GM06990 (cell line): ENCODE measurements around the gene NCAPH2.

Experiments
- DNase-seq: peaks from one replicate; pipeline ENCODE4 v3.0.0-alpha.2; 2011; ENCODE audit not compliant: insufficient read length; ENCODE audit errors: extremely low read depth
- H3K27me3 ChIP-seq: replicated peaks from 2 replicates; pipeline ENCODE4 v1.6.0; 2011; ENCODE audit warnings: low read length; ENCODE audit not compliant: control insufficient read depth, insufficient read depth
- H3K36me3 ChIP-seq: 2 replicates; pipeline ENCODE4 v1.5.1; 2011; ENCODE audit warnings: low read length; ENCODE audit not compliant: control insufficient read depth, insufficient read depth
- H3K4me3 ChIP-seq: replicated peaks from 2 replicates; pipeline ENCODE4 v1.5.1; 2011; ENCODE audit warnings: low read depth, mild to moderate bottlenecking, control low read depth, low read length
- TF ChIP-seq, protein P1 (sequence below): IDR thresholded peaks from 2 replicates; pipeline ENCODE4 v1.5.1; 2011; ENCODE audit warnings: low read length, control low read depth, mild to moderate bottlenecking, inconsistent platforms; ENCODE audit not compliant: insufficient read depth, poor library complexity, severe bottlenecking

Gene NCAPH2

DNA sequence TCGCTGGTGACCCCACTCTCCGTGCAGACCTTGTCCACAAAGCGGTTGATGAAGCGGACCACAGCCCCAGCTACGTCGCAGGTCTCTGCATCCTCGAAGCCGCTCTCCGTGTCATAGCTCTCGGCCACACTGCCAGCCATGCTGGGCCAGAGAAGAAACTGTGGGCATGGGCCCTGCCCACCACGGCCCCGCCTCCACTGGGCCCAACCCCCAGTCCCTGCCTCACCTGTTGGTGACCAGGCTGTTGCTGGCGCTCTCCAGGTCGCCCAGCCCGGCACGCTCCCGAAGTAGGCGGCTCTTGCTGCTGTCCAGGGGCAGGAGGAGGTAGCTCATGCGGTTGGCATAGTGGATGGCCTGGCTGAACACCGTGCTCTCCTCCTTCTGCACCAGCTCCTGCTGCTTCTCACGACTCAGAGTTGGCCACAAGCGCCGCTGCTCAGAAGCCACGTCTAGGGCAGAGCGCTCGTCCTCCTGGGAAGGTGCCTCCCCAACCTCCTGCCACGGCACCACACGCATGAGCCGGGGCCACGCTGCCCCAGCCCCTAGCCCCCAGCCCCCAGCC, 46.0 kb upstream of the NCAPH2 start:
- H3K36me3 ChIP-seq, result peaks cover 71% of the 10 kb centered on the region
- no peak for DNase-seq
- TF ChIP-seq, protein P1, sequence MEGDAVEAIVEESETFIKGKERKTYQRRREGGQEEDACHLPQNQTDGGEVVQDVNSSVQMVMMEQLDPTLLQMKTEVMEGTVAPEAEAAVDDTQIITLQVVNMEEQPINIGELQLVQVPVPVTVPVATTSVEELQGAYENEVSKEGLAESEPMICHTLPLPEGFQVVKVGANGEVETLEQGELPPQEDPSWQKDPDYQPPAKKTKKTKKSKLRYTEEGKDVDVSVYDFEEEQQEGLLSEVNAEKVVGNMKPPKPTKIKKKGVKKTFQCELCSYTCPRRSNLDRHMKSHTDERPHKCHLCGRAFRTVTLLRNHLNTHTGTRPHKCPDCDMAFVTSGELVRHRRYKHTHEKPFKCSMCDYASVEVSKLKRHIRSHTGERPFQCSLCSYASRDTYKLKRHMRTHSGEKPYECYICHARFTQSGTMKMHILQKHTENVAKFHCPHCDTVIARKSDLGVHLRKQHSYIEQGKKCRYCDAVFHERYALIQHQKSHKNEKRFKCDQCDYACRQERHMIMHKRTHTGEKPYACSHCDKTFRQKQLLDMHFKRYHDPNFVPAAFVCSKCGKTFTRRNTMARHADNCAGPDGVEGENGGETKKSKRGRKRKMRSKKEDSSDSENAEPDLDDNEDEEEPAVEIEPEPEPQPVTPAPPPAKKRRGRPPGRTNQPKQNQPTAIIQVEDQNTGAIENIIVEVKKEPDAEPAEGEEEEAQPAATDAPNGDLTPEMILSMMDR, result no peak

DNA sequence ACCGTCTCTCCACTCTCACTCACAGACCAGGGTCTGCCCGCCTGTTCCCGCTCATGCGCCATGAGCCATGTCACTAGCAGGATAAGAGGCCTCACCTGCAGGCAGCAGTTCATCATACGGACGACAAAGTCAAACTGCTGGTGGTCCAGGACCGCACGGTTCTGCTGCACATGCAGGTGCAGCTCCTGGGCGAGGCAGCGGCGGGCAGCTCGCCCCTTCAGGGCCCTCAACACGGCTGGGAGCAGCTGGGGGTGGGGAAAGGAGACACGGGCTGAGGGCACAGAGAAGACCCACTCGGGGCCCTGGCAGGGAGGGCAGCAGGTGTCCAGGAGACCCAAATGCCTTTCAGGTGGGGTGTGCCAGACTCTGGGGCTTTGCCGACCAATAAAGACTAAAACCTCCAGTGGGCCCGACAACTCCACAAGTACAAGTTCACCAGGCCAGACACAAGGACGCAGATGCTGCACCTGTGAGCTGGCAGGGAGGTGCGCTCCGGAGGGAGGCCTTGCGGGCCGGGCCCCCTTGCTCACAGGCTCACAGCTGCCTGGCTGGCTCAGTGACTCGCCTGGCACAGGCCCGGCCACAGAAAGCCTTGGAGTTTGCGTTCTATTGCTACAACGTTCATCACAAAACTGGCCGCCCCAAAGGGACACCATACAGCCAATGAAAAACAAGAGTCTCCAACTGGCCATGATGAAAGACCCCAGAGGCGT, 44.7 kb upstream of the NCAPH2 start:
- DNase-seq, result no peak
- TF ChIP-seq, protein P1, result no peak
- Histone ChIP-seq H3K36me3 (peaks cover 73% of the 10 kb centered on the region), H3K27me3 (no peaks in the 10 kb centered on the region), H3K4me3 (no peak overlapping the region)

More for the DNA sequence above, 46.0 kb upstream of the NCAPH2 start:
- Histone ChIP-seq H3K4me3 (no peak overlapping the region), H3K27me3 (no peaks in the 10 kb centered on the region)

DNA sequence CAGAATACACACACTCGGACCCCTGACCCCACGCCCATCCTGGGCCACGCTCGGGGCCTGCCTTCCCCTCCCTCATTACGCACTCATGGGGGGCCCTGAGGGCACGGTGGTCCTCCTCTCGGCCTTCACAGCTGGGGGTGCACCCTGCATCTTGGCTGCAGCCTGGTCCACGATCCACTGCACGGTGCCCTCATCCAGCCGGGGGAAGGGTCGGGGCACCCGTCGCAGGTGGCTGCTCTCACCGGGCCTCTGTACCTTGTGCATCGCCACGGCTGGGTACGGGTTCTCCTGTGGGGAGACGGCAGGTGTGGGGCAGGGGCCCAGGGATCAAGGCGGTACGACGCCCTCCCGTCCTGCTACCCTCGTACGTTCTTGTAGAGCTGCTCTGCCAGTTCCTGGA, 43.6 kb upstream of the NCAPH2 start:
- Histone ChIP-seq H3K27me3 (no peaks in the 10 kb centered on the region), H3K36me3 (peaks cover 65% of the 10 kb centered on the region), H3K4me3 (no peak overlapping the region)
- DNase-seq, result no peak
- TF ChIP-seq, protein P1, result no peak

GRCh38 chr22:50465066-50465930, 42.7 kb upstream of the NCAPH2 start:
- TF ChIP-seq, protein P1, result no peak
- DNase-seq, result no peak
- no peak overlapping the region for H3K4me3 ChIP-seq
- no peaks in the 10 kb centered on the region for H3K27me3 ChIP-seq
- peaks cover 58% of the 10 kb centered on the region for H3K36me3 ChIP-seq

- TF ChIP-seq, protein P1, result no peak
- H3K4me3 ChIP-seq, result no peak overlapping the region
- DNase-seq, result no peak
- H3K27me3 ChIP-seq, result no peaks in the 10 kb centered on the region
- peaks cover 44% of the 10 kb centered on the region for H3K36me3 ChIP-seq
These were observed 40.7 kb upstream of the NCAPH2 start for GRCh38 chr22:50467341-50467740.
